Vagina (tissue), 2 donors: Measurements from ENCODE around the gene SPATS2.

ENCODE experiments used
- CTCF ChIP-seq, 3 experiments: fragments of 450-650 bp in 2 of 3; fragments of 200-600 bp in 1 of 3; sonication (generic) in 1 of 3; IDR thresholded peaks; one replicate each; pipeline ENCODE4 v1.5.1; 2017 to 2019; ENCODE audit warnings: antibody characterized with exemption in 3 of 3, mild to moderate bottlenecking in 2 of 3, moderate library complexity in 2 of 3
- POLR2AphosphoS5 ChIP-seq, 2 donors: sonication (generic); formaldehyde crosslinking; IDR thresholded peaks; one replicate each; pipeline ENCODE4 v1.9.0; 2017; ENCODE audit warnings: antibody characterized with exemption in 2 of 2, mild to moderate bottlenecking in 2 of 2, low read depth in 1 of 2; ENCODE audit not compliant: insufficient read depth in 1 of 2

DNA sequence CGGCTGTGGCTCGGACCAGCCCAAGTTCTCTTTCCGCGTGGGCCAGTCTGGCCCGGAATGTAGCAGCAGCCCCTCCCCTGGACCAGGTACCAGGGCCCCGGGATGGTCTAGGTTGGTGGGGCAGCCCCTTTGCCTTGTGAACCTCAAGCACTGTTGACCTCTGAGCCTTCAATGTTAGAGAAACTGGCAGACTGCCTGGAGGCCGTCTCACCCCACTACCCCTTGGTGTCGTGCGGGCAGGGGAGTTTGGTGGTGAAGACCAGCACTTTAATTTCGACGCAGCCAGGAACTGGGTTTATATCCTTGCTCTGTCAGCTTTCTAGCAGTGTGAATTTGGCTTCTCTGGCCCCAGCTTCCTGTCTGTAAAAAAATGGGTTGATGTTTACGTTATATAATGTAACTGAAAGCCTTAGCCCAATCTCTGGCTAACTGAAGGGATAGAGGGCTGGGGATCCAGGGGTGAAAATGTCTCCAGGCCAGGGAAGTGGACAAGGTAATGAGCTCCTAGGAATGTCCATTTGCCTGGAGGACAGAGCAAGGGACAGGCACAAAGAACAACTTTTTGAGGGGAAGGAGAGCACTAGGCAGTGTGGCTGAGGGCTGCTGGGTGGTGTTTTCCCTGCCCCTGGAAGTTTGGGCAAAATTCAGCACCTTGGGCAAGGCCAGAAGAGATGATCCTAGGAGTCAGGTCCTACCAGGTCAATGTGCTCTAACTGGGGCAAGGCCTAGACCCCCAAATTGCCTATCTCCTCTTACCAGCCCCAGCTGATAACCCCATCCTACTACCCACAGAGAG, 189.3 kb downstream of the SPATS2 start:
- TF ChIP-seq POLR2AphosphoS5 (IDR thresholded peaks at IDR 0.05; ENCODE audit: insufficient read depth in 1 of 2, low read depth in 1 of 2), result no peak
- TF ChIP-seq CTCF (IDR thresholded peaks at IDR 0.05), result no peak
